ENCODE data around the gene NANP. TPM values are rescaled to one million over a fixed set of nuclear protein-coding genes. Genes with fewer than 3 reads are reported as not detected.
"Not testable (repeated sequence)": the region's sequence is repeated elsewhere in the genome, so short reads cannot be mapped to it uniquely, and the experiment has no call there.

The NANP gene
- total RNA-seq, 1 donor from 2014 or later: 5.4 TPM

GRCh38 chr20:25605148-25605547, 18.7 kb downstream of the NANP start:
- ATAC-seq: no peak
- intact Hi-C loops (cut with DNase I): no loop called here
- Histone ChIP-seq H3K4me3 (no peak overlapping the region), H3K9me3 (no peaks in the 10 kb centered on the region), H3K4me1 (no peaks in the 10 kb centered on the region), H3K36me3 (no peaks in the 10 kb centered on the region), H3K27me3 (ENCODE audit: low read depth) (no peaks in the 10 kb centered on the region), H3K27ac (no peak overlapping the region)
- no peak for DNase-seq
- TF ChIP-seq CTCF (IDR thresholded peaks at IDR 0.05): no peak

DNA sequence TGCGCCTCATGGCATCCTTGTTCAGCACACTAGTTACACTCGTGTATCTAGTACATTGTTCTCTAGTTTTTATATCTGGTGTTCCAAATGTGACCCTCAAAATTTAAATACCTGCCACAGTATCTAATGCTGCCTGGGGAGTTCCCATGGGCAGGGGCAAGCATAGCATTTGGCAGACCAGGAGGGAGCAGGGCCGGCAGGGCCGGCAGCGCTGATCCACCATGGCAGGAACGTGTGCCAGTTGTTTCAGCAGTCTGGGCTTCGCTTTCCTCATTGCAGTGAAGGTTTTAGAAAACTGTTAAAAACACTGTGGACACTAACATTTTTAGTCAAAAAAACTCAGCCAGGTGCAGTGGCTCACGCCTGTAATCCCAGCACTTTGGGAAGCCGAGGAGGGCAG, 19.2 kb downstream of the NANP start:
- no peak for TF ChIP-seq CTCF (IDR thresholded peaks at IDR 0.05)
- Histone ChIP-seq H3K9me3 (no peaks in the 10 kb centered on the region), H3K36me3 (no peaks in the 10 kb centered on the region), H3K27ac (no peak overlapping the region), H3K4me1 (no peaks in the 10 kb centered on the region), H3K27me3 (ENCODE audit: low read depth) (no peaks in the 10 kb centered on the region), H3K4me3 (no peak overlapping the region)
- no peak for DNase-seq
- intact Hi-C loops (cut with DNase I): no loop called here
- no peak for ATAC-seq

DNA sequence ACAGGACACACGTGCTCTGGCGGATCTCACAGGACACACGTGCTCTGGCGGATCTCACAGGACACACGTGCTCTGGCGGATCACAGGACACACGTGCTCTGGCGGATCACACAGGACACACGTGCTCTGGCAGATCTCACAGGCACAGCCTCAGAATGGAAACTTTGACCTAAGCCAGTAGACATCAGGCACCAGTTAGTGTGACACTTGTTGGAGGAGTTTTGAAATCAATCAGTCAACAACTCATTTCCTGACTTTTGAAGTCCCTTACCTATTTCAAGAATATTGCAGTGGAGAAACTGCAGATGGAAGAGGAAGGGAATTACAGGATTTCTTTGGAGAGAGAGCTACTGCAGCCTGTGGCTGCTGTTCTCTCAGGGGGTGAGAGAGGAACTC, 20.9 kb downstream of the NANP start:
- intact Hi-C loops (cut with DNase I); H3K9me3 ChIP-seq; ATAC-seq: not testable (repeated sequence)

GRCh38 chr20:25602191-25602913, 21.5 kb downstream of the NANP start:
- H3K36me3 ChIP-seq; H3K4me3 ChIP-seq; H3K27me3 ChIP-seq (ENCODE audit: low read depth); H3K27ac ChIP-seq; H3K4me1 ChIP-seq; DNase-seq; intact Hi-C loops (cut with DNase I); H3K9me3 ChIP-seq; ATAC-seq: not testable (repeated sequence)

More for the DNA sequence above, 20.9 kb downstream of the NANP start:
- not testable (repeated sequence) for H3K36me3 ChIP-seq; H3K4me3 ChIP-seq; H3K4me1 ChIP-seq; DNase-seq; H3K27ac ChIP-seq; H3K27me3 ChIP-seq (ENCODE audit: low read depth)

- Histone ChIP-seq H3K9me3 (no peaks in the 10 kb centered on the region), H3K27me3 (ENCODE audit: low read depth) (no peaks in the 10 kb centered on the region), H3K36me3 (no peaks in the 10 kb centered on the region), H3K4me1 (no peaks in the 10 kb centered on the region), H3K27ac (no peak overlapping the region), H3K4me3 (no peak overlapping the region)
- intact Hi-C loops (cut with DNase I): no loop called here
- TF ChIP-seq CTCF (IDR thresholded peaks at IDR 0.05): no peak
- DNase-seq (no peak), ATAC-seq (no peak)
Measured at GRCh38 chr20:25601659-25602058, 22.2 kb downstream of the NANP start.

- intact Hi-C loops (cut with DNase I): no loop called here
- no peaks in the 10 kb centered on the region for H3K4me1 ChIP-seq
- H3K36me3 ChIP-seq: no peaks in the 10 kb centered on the region
- ATAC-seq: no peak
- H3K9me3 ChIP-seq: no peaks in the 10 kb centered on the region
- H3K27me3 ChIP-seq (ENCODE audit: low read depth): no peaks in the 10 kb centered on the region
- no peak for DNase-seq
- H3K27ac ChIP-seq: no peak overlapping the region
- TF ChIP-seq CTCF (IDR thresholded peaks at IDR 0.05): no peak
- no peak overlapping the region for H3K4me3 ChIP-seq
Measured at GRCh38 chr20:25600632-25601031, 23.2 kb downstream of the NANP start.
